Activated T-helper 1 cell treated with Interleukin-2 at 50 U/mL for 16 hours (primary cell): Measurements from ENCODE around the gene TRPC4.
"Not testable (repeated sequence)": the region's sequence is repeated elsewhere in the genome, so short reads cannot be mapped to it uniquely, and the experiment has no call there.

ENCODE experiments used
- DNase-seq: peaks from one replicate; pipeline ENCODE4 v3.0.0-alpha.2; 2020; ENCODE audit warnings: low read depth

The TRPC4 gene

DNA sequence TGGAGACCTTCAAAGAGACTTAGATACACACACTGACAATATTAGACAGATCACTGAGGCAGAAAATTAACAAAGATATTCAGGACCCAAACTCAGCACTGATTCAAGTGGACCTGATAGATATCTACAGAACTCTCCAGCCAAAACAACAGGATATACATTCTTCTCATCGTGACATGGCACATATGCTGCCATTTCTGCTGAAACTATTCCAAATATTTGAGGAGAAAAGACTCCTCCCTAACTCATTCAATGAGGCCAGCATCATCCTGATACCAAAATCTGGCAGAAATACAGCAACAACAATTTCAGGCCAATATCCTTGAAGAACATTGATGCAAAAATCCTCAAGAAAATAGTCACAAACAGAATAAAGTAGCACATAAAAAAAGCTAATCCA lies 53.3 kb downstream of the TRPC4 start:
- no peak for DNase-seq

DNA sequence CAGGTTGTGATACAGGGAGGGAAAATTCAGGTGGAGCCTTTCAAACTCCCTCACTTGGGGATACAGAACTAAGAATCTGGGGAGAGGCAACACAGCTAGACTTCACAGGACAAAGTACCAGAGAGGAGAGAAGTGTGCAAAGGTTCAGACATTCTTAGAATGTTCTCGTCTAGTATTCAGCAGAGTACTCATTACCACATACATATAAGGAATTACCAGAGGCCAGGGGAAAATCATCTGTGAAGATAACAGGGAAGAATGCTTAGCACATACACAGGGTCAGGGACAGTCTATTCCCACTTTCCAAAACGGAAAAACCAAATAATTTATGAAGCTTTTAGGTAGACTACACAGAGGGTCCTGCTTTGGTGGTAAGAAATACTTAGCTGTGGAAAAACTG lies 58.1 kb downstream of the TRPC4 start:
- no peak for DNase-seq

DNA sequence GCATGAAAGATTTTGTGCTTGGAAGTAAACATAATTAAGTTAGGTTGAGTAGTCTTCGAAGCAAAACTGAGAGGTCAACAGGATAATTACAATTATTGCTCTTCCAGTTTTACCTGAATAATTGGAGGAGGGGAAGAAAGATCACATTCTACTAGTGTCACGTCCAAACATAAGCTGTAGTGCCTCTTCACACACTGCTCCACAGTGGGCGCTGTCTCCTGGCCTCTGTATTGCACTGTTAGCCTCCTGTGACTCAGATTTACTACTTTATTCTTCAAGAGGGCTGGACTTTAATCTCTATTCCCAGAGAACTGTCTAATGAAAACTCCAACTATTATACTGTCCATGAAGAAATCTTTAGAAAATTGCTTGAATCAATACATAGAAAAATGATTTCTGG lies 62.9 kb downstream of the TRPC4 start:
- no peak for DNase-seq

DNA sequence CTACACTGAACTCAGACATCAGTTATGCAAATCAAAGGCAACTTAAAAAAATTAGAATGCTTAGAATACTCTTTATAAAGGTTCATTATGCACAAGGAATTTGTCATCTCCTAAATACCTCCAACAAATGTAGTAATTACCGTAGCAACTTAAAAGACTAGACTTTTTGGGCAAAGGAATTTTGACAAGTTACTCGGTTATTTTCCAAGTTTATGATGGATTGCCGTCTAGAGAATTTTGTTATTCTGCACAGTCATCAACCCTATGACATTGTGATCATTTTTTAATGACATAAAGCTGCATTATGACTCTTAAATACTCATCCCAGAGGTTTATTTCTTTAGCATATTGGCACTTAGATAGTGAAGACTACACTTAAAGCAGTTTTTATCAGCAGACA lies 71.9 kb downstream of the TRPC4 start:
- DNase-seq: no peak

DNA sequence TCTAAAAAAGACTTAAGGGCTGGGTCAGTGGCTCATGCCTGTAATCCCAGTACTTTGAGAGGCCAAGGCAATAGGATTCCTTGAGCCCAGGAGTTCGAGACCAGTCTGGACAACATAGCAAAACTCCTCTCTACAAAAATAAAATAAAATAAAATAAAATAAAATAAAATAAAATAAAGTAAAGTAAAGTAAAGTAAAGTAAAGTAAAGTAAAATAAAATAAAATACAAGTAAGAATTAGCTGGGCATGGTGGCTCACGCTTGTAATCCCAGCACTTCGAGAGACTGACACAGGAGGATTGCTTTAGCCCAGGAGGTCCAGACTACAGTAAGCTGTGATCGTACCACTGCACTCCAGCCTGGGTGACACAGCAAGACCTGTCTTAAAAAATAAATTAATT lies 72.8 kb downstream of the TRPC4 start:
- DNase-seq: not testable (repeated sequence)

DNA sequence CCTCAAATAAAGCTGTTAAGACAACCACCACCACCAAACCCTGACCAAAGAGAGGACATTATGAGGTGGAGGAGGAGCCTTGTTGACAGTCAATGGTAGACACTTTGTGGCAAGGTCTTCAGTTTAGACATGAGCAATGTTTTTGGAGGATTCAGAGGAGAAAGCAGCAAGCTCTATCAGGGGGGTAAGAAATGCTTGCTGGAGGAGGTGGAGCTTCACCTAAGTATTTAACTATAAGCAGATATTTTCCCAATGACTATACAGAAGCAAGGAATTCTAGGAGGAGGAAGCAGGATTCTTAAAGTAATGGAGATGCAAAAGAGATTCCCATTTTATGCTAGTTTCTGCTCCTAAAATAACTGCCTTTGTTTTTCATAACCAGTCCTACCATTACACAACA lies 74.2 kb downstream of the TRPC4 start:
- DNase-seq: no peak

DNA sequence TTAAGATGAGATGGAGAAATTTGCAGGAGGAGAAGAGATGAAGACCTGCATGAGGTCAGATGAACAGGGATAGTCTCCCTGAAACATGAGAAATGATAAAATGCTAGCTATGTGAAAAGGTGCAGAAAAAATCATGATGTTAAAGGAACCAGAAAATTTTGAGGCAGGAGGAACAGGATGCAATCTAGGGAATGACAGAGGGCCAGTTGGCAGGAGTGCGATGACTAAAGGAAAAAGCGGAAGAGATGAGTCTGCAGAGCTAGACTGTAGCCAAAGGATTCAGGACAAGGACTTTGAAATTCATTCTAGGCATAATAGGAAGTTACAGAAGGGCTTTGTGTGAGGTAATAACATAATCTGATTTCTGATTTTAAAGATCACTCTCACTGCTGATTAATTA lies 77.9 kb downstream of the TRPC4 start:
- no peak for DNase-seq

DNA sequence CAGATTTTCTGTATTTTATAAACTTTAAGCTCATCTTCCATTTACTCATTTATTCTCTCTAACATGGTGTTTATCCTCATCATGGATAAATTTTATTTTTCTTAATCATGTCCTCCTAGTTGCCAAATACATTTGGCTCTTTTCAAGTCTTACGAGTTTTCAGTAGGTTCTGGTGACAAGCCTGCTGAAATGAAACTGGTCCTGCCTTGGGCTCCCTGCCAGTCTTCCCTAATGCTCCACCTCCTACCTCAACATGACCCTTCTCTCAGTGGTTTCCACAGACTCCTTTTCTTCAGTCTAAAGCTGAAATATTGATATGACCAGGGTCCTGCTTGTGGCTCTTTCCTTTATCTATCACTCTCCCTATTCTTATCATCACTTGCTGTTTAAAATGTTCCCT lies 81.2 kb downstream of the TRPC4 start:
- DNase-seq: no peak

DNA sequence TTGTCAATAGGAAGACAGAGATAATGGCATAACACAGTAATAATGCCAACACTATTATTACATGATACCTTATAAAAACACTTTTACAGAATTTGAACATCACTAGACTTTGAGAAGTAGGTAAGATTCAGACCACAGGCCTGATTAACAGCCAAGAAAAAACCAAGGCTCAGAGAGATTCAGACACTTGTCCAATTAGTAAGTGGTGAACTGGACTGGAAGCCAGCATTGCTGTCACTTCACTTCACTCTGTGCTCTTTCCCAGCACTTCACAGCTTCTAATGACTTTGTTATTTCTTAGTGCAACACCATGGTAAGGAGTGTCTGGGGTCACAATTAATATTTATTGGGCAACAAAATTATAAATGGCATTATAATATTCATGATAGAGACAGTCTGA lies 91.9 kb downstream of the TRPC4 start:
- no peak for DNase-seq

DNA sequence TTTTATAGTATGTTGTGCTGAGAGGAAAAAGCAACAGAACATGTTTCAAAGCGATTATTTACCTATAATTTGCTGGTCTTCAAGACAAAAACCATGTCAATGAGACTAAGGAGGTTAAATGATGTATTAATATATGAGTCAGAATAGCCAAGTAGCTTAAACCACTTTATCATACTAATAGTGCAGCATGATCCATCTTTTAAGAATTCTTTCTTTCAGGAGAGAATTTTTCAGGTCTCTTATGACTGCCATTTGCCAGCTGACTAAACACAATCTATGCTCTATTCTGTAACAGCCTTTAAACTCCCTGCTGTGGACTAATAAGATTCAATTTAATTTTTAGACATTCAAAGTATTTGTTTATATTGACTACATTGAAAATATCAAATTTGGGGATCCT lies 93.7 kb downstream of the TRPC4 start:
- no peak for DNase-seq

DNA sequence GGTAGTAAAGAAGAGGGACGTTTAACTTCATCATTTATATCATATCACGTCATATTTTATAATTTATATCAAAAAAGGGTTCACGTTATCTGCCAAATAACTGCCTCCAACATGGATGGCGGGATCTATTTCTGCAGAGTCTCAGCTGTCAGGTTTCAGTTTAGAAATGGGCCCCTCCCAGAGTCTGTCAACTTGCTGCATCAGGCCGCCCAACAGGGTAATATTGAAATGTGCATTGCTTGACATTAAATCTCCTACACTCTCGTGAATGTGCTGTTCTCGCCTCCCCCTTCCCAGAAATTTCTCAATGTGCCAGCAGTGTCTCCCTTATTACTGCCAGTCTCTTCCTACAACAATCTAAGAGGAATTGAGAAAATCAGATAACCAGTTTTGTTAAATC lies 96.9 kb downstream of the TRPC4 start:
- no peak for DNase-seq

DNA sequence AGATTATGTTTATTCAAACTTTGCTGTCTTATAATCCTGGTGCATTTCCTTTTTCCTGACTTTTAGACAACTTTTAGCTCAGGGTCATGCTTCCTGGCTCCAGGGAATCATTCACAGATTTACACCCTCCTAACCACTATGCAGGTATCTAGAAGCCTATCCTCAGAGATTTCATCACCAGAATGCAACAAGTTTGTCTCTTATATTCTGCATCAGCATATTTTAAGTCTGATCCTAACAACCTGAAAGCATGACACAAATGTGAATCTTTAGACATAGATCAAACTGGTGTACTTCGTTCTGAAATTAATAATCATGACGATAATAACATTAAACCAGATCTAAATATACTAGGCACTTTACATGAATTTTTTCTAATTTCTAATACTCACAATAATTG lies 100.0 kb downstream of the TRPC4 start:
- no peak for DNase-seq

DNA sequence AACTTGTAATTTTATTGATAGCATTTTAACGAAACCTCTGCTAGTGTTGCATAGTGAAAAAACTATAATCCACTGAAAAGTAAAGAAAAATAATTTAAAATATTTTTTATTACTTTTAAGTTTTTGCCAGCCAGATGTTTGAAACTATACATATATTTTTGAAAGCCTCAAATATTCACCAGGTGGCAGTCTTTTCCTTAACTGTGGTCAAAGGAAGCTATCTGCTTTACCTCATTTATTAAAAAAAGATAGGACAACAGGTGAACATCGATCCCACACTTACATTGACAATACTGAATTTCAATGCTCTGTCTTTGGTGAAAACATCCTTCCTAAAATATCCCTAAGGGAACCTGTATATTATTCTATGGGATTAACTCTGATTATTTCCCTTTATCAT lies 100.5 kb downstream of the TRPC4 start:
- no peak for DNase-seq

DNA sequence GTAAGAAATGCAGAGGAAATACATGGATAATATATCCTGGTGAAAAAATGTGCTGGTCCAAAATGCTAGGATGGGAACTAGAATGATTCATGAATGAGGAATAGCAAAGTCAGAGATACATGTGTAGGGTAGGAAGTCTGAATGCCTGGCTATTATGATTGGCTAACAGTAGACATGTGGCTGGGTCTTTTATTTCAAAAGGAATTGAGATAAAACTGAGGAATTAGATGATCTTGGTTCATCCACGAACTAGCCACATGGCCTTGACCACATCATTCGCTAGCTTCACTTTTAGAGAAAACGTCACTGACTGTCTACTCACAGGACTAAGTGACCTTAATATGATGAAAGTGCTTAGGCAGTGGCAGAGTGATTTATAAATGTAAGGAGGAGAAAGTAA lies 103.1 kb downstream of the TRPC4 start:
- no peak for DNase-seq

DNA sequence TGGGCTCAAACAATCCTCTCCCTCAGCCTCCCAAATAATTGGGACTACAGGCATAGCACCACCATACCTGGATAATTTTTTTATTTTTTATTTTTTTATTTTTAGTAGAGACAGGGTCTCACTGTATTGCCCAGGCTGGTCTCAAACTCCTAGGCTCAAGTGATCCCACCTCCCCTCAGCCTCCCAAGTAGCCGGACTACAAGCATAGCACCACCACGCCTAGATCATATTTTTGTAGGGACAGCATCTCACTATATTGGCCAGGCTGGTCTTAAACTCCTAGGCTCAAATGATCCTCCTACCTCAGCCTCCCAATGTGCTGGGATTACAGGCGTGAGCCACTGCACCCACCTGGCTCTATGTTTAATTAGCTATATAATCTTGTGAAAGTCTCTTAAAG lies 114.2 kb downstream of the TRPC4 start:
- no peak for DNase-seq

DNA sequence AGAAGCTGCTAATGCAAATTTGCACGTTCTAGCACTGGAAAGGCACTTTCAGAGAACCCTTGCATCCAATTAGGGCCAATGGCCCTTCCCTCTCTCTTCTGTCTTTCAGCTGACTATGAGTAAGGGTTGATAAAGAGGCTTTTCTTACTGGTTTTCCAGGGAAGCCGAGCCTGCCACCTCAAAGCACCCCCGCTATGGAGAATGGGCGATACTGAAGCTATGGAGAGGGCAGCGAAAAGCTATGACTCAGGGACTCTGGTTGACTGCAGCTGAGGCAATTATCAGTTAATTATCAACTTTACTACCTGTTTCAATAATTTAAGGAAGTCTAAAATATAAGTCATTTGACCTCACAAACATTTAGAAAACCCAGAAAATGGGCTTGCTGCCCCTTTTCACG lies 115.8 kb downstream of the TRPC4 start:
- no peak for DNase-seq

DNA sequence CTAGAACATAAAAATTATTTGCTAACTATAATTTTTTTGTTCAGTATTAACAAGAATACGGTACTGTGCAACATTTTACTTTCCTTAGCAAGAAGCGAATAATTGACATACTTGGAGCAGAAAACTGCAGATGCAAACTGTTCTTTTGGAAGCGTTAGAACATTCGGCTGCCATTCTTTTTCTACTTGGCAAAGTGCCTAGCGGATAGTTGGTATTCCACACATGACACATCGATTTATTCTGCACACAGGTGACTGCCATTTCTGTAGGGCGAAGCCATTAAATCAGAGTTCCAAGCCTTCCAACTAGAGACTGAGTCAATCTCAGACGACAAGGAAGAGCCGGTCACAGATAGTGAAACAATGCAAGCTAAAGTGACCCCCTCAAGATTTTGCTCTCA lies 117.4 kb downstream of the TRPC4 start:
- no peak for DNase-seq

DNA sequence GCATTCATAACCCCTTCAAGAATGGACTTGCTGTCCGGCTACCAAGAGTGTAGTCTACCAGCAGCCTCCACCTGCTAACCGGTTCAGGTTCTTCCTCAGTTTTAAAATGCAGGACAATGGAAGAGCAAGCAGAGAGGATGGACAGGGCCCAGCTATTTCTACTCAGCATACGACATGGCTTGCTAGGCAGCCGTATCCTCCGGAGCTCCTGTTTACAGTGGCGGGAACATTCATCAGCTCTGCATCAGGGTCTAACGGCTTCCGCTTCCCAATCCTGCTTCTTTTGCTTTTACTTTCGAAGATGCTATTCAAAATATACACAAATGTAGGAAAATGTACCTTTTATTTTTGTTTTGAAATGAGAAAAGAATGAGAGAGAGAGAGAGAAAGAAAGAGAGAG lies 118.5 kb downstream of the TRPC4 start:
- no peak for DNase-seq

DNA sequence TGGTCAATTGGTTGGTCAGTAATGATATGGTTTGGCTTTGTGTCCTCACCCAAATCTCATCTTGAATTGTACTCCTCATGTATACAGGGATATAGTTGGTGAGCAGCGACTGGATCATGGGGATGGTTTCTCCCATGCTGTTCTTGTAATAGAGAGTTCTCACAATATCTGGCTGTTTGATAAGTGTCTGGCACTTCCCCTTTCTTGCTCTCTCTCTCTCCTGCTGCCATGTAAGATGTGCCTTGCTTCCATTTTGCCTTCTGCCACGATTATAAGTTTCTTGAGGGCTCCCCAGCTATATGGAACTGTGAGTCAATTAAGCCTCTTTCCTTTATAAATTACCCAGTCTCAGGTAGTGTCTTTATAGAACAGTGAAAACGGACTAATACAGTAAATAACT lies 120.7 kb downstream of the TRPC4 start:
- DNase-seq: no peak

DNA sequence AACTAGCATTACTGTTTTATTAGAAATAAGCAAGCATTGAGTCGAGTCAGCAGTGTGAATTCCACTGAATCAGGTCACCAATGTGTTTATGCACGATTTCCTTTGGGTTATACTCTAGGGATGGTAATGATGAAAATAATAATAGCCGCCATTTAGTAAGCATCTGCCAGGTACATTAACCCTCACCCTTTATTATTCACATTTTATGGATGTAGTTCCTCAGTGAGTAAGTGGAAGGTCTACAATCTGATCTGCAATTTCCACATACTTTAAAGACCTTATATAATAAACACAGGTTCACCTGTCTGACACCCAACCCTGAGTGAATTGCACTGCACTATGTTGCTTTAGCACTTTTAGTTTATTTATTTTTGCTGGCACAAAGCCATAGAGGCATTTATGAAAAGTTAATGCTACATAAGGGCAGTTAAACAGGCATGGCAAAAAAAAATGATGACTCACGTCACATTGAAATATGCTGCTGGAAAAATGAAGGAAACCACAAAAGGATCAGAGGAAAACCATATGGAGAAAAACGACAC lies 122.4 kb downstream of the TRPC4 start:
- DNase-seq: no peak

DNA sequence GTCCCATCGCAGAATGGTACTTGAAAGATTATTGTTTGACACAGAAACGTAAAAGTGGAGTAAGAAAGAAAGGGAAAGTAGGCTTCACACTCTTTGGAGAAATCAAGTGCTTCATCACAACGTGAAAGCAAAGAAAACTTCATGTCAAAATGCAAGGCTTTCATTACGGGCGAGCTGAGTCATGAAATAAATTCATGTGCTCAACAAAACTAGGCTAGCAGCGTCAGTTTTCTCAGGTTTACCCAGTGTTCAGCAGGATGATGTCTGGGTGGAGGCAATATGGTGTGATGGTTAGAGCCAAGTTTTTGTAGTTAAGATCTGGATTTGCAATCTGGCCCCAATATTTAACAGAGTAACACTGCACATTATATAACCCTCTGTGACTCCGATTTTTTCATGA lies 128.0 kb downstream of the TRPC4 start:
- DNase-seq: no peak

DNA sequence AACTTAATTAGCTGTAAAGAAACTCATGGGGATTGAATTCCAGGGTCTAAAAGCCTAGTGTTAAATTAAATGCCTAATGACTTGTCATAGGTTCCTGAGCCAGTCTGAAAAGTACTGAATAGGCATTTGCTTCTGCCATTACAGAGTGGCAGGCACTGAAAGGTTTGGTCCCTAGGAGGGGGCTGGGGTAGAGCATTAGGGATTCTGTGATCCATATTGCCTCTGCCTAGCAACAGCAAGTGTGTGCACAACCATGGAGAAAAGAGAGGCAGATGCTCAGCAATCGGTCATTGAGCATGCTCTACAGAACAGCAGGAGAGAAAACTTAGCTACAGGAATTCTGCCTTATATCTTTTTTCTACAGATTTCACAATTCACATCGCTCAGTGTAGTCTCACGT lies 133.5 kb downstream of the TRPC4 start:
- no peak for DNase-seq

DNA sequence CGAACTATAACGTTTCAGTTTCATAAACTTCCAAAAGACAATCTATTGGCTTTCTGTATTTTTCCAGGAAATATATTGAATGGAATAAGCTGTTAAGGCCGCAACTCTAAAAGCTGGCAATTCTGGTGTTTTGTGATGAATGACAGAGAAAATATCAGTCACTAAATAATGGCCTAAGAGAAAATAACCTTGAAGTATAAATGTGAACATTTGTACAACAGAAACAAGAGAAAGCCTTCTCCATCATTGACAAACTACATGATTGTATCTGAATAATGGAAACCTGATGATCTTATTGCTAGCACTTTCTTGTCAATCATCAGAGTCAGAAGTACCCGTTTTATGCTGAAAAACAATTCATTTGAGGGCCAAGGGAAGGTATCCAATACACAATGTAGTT lies 134.3 kb downstream of the TRPC4 start:
- no peak for DNase-seq

DNA sequence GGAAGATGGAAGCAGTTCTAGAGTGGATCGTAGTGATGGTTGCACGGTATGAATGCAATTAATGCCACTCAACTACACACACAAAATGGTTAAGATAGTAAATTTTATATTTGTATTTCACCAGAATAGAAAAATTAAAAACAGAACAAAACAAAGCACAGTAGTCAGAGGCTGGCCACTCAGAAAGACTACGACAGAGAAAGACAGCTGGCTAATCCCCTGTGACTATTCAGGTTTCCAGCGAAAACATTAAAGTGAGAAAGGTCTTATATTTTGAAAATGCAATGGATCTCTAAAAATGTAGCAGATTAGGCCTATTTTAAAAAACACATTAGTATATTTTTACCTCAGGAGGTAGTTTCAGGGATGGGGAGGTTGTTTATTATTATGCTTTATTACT lies 139.7 kb downstream of the TRPC4 start:
- no peak for DNase-seq
